Measurements from ENCODE around the gene SLC35F1.

DNA sequence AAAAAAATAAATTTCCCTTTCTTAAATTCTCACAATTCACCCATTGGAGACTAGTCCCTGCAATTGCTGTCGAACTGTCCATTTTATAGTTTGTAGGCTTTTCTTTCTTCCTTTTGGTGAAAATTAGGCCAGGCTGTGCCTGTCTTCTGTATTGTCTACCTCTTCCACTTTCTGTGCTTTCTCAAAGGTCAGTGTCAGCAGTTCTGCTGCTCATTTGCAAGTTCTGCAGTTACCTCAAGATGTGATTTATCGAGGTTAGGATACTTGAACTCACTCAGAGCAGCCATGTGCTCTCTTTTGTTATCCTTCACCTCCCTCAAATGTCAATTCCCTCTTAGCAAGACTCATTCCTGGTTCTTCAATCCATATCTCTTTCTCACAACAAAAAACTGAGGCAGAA is 179.1 kb downstream of the SLC35F1 start:
- TF ChIP-seq, protein P1, sequence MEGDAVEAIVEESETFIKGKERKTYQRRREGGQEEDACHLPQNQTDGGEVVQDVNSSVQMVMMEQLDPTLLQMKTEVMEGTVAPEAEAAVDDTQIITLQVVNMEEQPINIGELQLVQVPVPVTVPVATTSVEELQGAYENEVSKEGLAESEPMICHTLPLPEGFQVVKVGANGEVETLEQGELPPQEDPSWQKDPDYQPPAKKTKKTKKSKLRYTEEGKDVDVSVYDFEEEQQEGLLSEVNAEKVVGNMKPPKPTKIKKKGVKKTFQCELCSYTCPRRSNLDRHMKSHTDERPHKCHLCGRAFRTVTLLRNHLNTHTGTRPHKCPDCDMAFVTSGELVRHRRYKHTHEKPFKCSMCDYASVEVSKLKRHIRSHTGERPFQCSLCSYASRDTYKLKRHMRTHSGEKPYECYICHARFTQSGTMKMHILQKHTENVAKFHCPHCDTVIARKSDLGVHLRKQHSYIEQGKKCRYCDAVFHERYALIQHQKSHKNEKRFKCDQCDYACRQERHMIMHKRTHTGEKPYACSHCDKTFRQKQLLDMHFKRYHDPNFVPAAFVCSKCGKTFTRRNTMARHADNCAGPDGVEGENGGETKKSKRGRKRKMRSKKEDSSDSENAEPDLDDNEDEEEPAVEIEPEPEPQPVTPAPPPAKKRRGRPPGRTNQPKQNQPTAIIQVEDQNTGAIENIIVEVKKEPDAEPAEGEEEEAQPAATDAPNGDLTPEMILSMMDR (IDR thresholded peaks at IDR 0.05; ENCODE audit: low read depth, low read length) = no peak
- no peak for TF ChIP-seq EZH2phosphoT487 (IDR thresholded peaks at IDR 0.05; ENCODE audit: low read depth)
